K562 (cell line): Measurements from ENCODE around the gene NUP214. TPM values are rescaled to one million over a fixed set of nuclear protein-coding genes. Genes with fewer than 3 reads are reported as not detected.
A peak's percentile ranks its signal among the peaks of the same experiment; 100 is the strongest.

ENCODE experiments used
- BHLHE40 ChIP-seq: IDR thresholded peaks from 2 replicates; pipeline ENCODE4 v1.6.1; 2011; ENCODE audit warnings: low read length, improper control_type of control experiment
- HDAC3 ChIP-seq: fragments of 450-650 bp; IDR thresholded peaks from 2 replicates; pipeline ENCODE4 v1.6.1; 2018; ENCODE audit warnings: borderline replicate concordance, mild to moderate bottlenecking, moderate library complexity; ENCODE audit not compliant: partially characterized antibody
- MBD2 ChIP-seq: sonication (generic); IDR thresholded peaks from 2 replicates; pipeline ENCODE4 v1.6.1; 2016; ENCODE audit warnings: low read depth, borderline replicate concordance
- RFX7 ChIP-seq: fragments of 250-450 bp; sonication (Bioruptor Pico); IDR thresholded peaks from 2 replicates; pipeline ENCODE4 v1.5.1; 2021; ENCODE audit warnings: mild to moderate bottlenecking
- TAF1 ChIP-seq: IDR thresholded peaks from 2 replicates; pipeline ENCODE4 v1.6.1; 2011; ENCODE audit warnings: mild to moderate bottlenecking, low read length, moderate library complexity; ENCODE audit not compliant: insufficient read depth, control insufficient read depth, severe bottlenecking; ENCODE audit errors: extremely low read depth
- TAF9B ChIP-seq: fragments of 450-650 bp; IDR thresholded peaks from 2 replicates; pipeline ENCODE4 v1.6.1; 2018; ENCODE audit warnings: mild to moderate bottlenecking; ENCODE audit not compliant: partially characterized antibody
- polyA plus RNA-seq, 8 experiments: library from polyadenylated mRNA; depleted of rRNA in 4 of 8; stranded (reverse) in 5 of 8; unstranded in 3 of 8; fragments of >200 nt; fragmentation: Nextera tagmentation in 2 of 8; fragmentation: Illumina TruSeq in 1 of 8; extraction: Ambion mirVana in 2 of 8; extraction: Trizol in 1 of 8; gene quantifications; 2 replicates each; pipeline versions ENCODE4 v1.2.1 to v1.2.3, GENCODE V29; 2011 to 2014; ENCODE audit warnings: inconsistent platforms in 1 of 8, missing spikeins in 1 of 8
- total RNA-seq, 7 experiments: library from RNA; depleted of rRNA in 6 of 7; stranded (reverse); fragments of >200 nt in 6 of 7; fragmentation: Illumina TruSeq in 2 of 7; extraction: Trizol in 2 of 7; gene quantifications; 2 replicates each; pipeline versions ENCODE4 v1.2.1 to v1.2.3, GENCODE V29; 2011 to 2021; ENCODE audit warnings: low replicate concordance in 1 of 7
- TF ChIP-seq, protein P1 (sequence below): fragments of 450-650 bp; IDR thresholded peaks from 2 replicates; pipeline ENCODE4 v1.6.1; 2014; ENCODE audit warnings: low read depth, mild to moderate bottlenecking, moderate library complexity, borderline replicate concordance
- TF ChIP-seq, protein P2 (sequence below): fragments of 250-450 bp; sonication (Bioruptor Pico); IDR thresholded peaks from 2 replicates; pipeline ENCODE4 v1.9.0; 2021; ENCODE audit warnings: mild to moderate bottlenecking, inconsistent platforms

The NUP214 gene
- total and polyA plus RNA-seq, 9 of the 15 experiments (the other 6 are each of a cell fraction or from before 2014, with no cell fraction given): 56.9 to 332 (median 97.1) TPM

DNA sequence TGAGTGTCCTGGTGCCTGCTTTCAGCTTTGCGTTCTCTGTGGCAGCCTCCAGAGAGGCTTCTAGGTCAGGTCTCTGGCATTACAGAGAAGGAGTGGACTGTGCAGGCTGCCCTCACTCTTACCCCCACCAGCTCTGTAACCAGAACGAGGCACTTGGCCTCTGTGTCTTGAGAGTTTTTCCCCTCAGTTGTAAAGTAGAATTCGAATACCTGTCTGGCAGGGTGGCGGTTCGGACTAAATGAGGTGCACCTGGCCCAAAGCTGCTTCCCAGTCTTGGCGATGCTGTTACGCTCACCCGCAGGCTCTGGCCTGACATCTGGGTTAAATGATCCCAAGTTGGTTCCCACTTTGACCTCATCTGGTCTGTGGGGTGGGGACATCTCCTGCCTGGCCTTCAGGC is 110.8 kb downstream of the NUP214 start (continued):
- TF ChIP-seq, protein P1, sequence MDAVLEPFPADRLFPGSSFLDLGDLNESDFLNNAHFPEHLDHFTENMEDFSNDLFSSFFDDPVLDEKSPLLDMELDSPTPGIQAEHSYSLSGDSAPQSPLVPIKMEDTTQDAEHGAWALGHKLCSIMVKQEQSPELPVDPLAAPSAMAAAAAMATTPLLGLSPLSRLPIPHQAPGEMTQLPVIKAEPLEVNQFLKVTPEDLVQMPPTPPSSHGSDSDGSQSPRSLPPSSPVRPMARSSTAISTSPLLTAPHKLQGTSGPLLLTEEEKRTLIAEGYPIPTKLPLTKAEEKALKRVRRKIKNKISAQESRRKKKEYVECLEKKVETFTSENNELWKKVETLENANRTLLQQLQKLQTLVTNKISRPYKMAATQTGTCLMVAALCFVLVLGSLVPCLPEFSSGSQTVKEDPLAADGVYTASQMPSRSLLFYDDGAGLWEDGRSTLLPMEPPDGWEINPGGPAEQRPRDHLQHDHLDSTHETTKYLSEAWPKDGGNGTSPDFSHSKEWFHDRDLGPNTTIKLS: no peak
- no peak for TF ChIP-seq HDAC3
- no peak for TF ChIP-seq TAF1
- TF ChIP-seq RFX7 (CRISPR knock-in tag): no peak
- TF ChIP-seq TAF9B: no peak
- no peak for TF ChIP-seq MBD2
- TF ChIP-seq, protein P2, sequence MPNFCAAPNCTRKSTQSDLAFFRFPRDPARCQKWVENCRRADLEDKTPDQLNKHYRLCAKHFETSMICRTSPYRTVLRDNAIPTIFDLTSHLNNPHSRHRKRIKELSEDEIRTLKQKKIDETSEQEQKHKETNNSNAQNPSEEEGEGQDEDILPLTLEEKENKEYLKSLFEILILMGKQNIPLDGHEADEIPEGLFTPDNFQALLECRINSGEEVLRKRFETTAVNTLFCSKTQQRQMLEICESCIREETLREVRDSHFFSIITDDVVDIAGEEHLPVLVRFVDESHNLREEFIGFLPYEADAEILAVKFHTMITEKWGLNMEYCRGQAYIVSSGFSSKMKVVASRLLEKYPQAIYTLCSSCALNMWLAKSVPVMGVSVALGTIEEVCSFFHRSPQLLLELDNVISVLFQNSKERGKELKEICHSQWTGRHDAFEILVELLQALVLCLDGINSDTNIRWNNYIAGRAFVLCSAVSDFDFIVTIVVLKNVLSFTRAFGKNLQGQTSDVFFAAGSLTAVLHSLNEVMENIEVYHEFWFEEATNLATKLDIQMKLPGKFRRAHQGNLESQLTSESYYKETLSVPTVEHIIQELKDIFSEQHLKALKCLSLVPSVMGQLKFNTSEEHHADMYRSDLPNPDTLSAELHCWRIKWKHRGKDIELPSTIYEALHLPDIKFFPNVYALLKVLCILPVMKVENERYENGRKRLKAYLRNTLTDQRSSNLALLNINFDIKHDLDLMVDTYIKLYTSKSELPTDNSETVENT (CRISPR knock-in tag): no peak
- TF ChIP-seq BHLHE40: 0 out of 2 replicates have a peak, but pooled peaks have one; percentile 14
